Stimulated activated CD4-positive, alpha-beta T cell treated with anti-CD3 and anti-CD28 coated beads, Interleukin-1b, Interleukin-23, amount 100 ng/mL, for 4 hours (primary cell): ENCODE measurements around the gene TMEM196.
A peak's percentile ranks its signal among the peaks of the same experiment; 100 is the strongest.

Source experiments
- DNase-seq, 2 donors: peaks; one replicate each; pipeline ENCODE4 v3.0.0-alpha.2; 2020; ENCODE audit warnings: low read depth in 2 of 2

The TMEM196 gene

GRCh38 chr7:19772841-19773760 is at the start of gene TMEM196:
Gene TMEM196, minus strand, starts transcription at chr7:19773617. Its CDS starts 921 bp downstream, at chr7:19772696.
- DNase-seq, result no peak

GRCh38 chr7:19816128-19816527 is 42.7 kb upstream of the TMEM196 start:
- DNase-seq, result no peak

GRCh38 chr7:19815546-19815945 is 42.1 kb upstream of the TMEM196 start:
- DNase-seq, result no peak

GRCh38 chr7:19814776-19815175 is 41.4 kb upstream of the TMEM196 start:
- no peak for DNase-seq

- no peak for DNase-seq
These were observed 38.0 kb upstream of the TMEM196 start for GRCh38 chr7:19811386-19811785.

- no peak for DNase-seq
These were observed 25.6 kb upstream of the TMEM196 start for GRCh38 chr7:19798986-19799385.

GRCh38 chr7:19783541-19783940 is 10.1 kb upstream of the TMEM196 start:
- no peak for DNase-seq

GRCh38 chr7:19776981-19777380 is 3.6 kb upstream of the TMEM196 start:
- DNase-seq, result no peak

- no peak for DNase-seq
These were observed 2.2 kb upstream of the TMEM196 start for GRCh38 chr7:19775578-19775977.

- no peak for DNase-seq
These were observed 1.1 kb downstream of the TMEM196 start for GRCh38 chr7:19772306-19772705.

- no peak for DNase-seq
These were observed 10.8 kb downstream of the TMEM196 start for GRCh38 chr7:19762631-19763030.

GRCh38 chr7:19754521-19755116 is 18.8 kb downstream of the TMEM196 start:
- DNase-seq, result no peak

GRCh38 chr7:19752020-19752419 is 21.4 kb downstream of the TMEM196 start:
- no peak for DNase-seq

- DNase-seq, result no peak
These were observed 23.8 kb downstream of the TMEM196 start for GRCh38 chr7:19749658-19750057.

- DNase-seq, result no peak
These were observed 25.6 kb downstream of the TMEM196 start for GRCh38 chr7:19747740-19748339.

GRCh38 chr7:19744075-19744474 is 29.3 kb downstream of the TMEM196 start:
- no peak for DNase-seq

GRCh38 chr7:19728716-19729115 is 44.7 kb downstream of the TMEM196 start:
- no peak for DNase-seq

- DNase-seq, result no peak
These were observed 47.6 kb downstream of the TMEM196 start for GRCh38 chr7:19725770-19726169.

GRCh38 chr7:19715499-19715898 is 57.9 kb downstream of the TMEM196 start:
- no peak for DNase-seq

GRCh38 chr7:19713676-19714075 is 59.7 kb downstream of the TMEM196 start:
- DNase-seq, result peak in 1 of 2 donors; percentile 36

GRCh38 chr7:19709249-19709578 is 64.2 kb downstream of the TMEM196 start:
- DNase-seq, result no peak

- peak; percentile 88 to 93 for DNase-seq
These were observed 64.8 kb downstream of the TMEM196 start, which contains the start of gene POLR1F for GRCh38 chr7:19708397-19709248. Gene POLR1F, minus strand, starts transcription at chr7:19709037. Its CDS starts 21 bp downstream, at chr7:19709016.
